GM23338 (cell line): ENCODE results near the gene PSMD3. TPM values are rescaled to one million over a fixed set of nuclear protein-coding genes. Genes with fewer than 3 reads are reported as not detected.

Experiments
- ATAC-seq: fragments of 200-7000 bp; cut with Tn5 transposase; 3 replicates; pipeline ENCODE4 v1.9.1; 2020
- DNase-seq: peaks from one replicate; pipeline ENCODE4 v3.0.0-alpha.2; 2015; ENCODE audit warnings: low spot score
- H2AFZ ChIP-seq: fragments of 200-600 bp; sonication (generic); 2 replicates; pipeline ENCODE4 v1.8.0; 2016; ENCODE audit warnings: antibody characterized with exemption, mild to moderate bottlenecking, moderate library complexity
- H3F3A ChIP-seq: fragments of 200-600 bp; sonication (generic); replicated peaks from 2 replicates; pipeline ENCODE4 v1.8.0; 2017; ENCODE audit warnings: antibody characterized with exemption, mixed run types, low read depth
- H3K27ac ChIP-seq: fragments of 200-600 bp; sonication (generic); 2 replicates; pipeline ENCODE4 v1.6.1; 2016; ENCODE audit warnings: low read depth
- H3K27me3 ChIP-seq: fragments of 200-600 bp; sonication (generic); 2 replicates; pipeline ENCODE4 v1.8.0; 2016; ENCODE audit warnings: mild to moderate bottlenecking, mixed run types, moderate library complexity; ENCODE audit not compliant: insufficient read depth
- H3K36me3 ChIP-seq: fragments of 200-600 bp; sonication (generic); 2 replicates; pipeline ENCODE4 v1.8.0; 2016; ENCODE audit warnings: mild to moderate bottlenecking; ENCODE audit not compliant: insufficient read depth
- H3K4me1 ChIP-seq: fragments of 200-600 bp; sonication (generic); 2 replicates; pipeline ENCODE4 v1.8.0; 2016; ENCODE audit warnings: mild to moderate bottlenecking, moderate library complexity; ENCODE audit not compliant: insufficient read depth
- H3K4me2 ChIP-seq: fragments of 200-600 bp; sonication (generic); 2 replicates; pipeline ENCODE4 v1.7.1; 2017; ENCODE audit warnings: mixed run types
- H3K4me3 ChIP-seq: fragments of 200-600 bp; sonication (generic); 2 replicates; pipeline ENCODE4 v1.6.1; 2016; ENCODE audit warnings: mixed run types
- H3K79me2 ChIP-seq: fragments of 200-600 bp; sonication (generic); replicated peaks from 2 replicates; pipeline ENCODE4 v1.8.0; 2017; ENCODE audit warnings: mild to moderate bottlenecking; ENCODE audit not compliant: insufficient read depth
- H3K9me2 ChIP-seq: fragments of 200-600 bp; sonication (generic); 2 replicates; pipeline ENCODE4 v1.8.0; 2017; ENCODE audit not compliant: insufficient read depth
- H4K20me1 ChIP-seq: fragments of 200-600 bp; sonication (generic); replicated peaks from 2 replicates; pipeline ENCODE4 v1.8.0; 2017; ENCODE audit warnings: mild to moderate bottlenecking; ENCODE audit not compliant: insufficient read depth
- H3K27ac Mint-ChIP-seq: 2 replicates; pipeline ENCODE4 v1.8.0; 2020; ENCODE audit warnings: inconsistent platforms, mild to moderate bottlenecking, moderate library complexity, mixed read lengths
- H3K27me3 Mint-ChIP-seq: 3 replicates; pipeline ENCODE4 v1.8.0; 2022; ENCODE audit warnings: low read depth, mild to moderate bottlenecking, moderate library complexity, mixed read lengths, inconsistent platforms; ENCODE audit not compliant: insufficient read depth, poor library complexity
- H3K36me3 Mint-ChIP-seq: 3 replicates; pipeline ENCODE4 v1.8.0; 2021; ENCODE audit warnings: low read depth, mild to moderate bottlenecking, inconsistent platforms, moderate library complexity, mixed read lengths
- H3K4me1 Mint-ChIP-seq: 3 replicates; pipeline ENCODE4 v1.8.0; 2020; ENCODE audit warnings: mild to moderate bottlenecking, inconsistent platforms, mixed read lengths
- H3K4me3 Mint-ChIP-seq: 3 replicates; pipeline ENCODE4 v1.8.0; 2021; ENCODE audit warnings: moderate library complexity, mild to moderate bottlenecking, inconsistent platforms, mixed read lengths
- H3K9me3 Mint-ChIP-seq: 3 replicates; pipeline ENCODE4 v1.8.0; 2020; ENCODE audit warnings: moderate library complexity, mild to moderate bottlenecking, inconsistent platforms, mixed read lengths
- CREB1 ChIP-seq: fragments of 250-450 bp; sonication (Bioruptor Pico); IDR thresholded peaks from 2 replicates; pipeline ENCODE4 v1.5.0; 2020; ENCODE audit warnings: low read depth, mild to moderate bottlenecking, moderate library complexity
- CTCF ChIP-seq, 2 experiments: fragments of 200-600 bp in 1 of 2; sonication (generic) in 1 of 2; conservative IDR thresholded peaks; 2 replicates each; pipeline versions ENCODE4 v1.5.1 to v1.6.1; 2016 to 2017; ENCODE audit warnings: antibody characterized with exemption in 2 of 2, low read depth in 2 of 2, mild to moderate bottlenecking in 2 of 2, moderate library complexity in 1 of 2
- ETS1 ChIP-seq: IDR thresholded peaks from 2 replicates; pipeline ENCODE4 v1.6.1; 2016; ENCODE audit warnings: antibody characterized with exemption
- EZH2 ChIP-seq: fragments of 200-600 bp; sonication (generic); IDR thresholded peaks from one replicate; pipeline ENCODE4 v1.8.0; 2017; ENCODE audit warnings: antibody characterized with exemption, mild to moderate bottlenecking, low read depth; ENCODE audit not compliant: unreplicated experiment
- EZH2phosphoT487 ChIP-seq: fragments of 200-600 bp; sonication (generic); IDR thresholded peaks from one replicate; pipeline ENCODE4 v1.8.1; 2018; ENCODE audit warnings: antibody characterized with exemption; ENCODE audit not compliant: unreplicated experiment
- JUNB ChIP-seq: IDR thresholded peaks from one replicate; pipeline ENCODE4 v1.6.1; 2016; ENCODE audit warnings: antibody characterized with exemption; ENCODE audit not compliant: unreplicated experiment
- NANOG ChIP-seq: IDR thresholded peaks from 2 replicates; pipeline ENCODE4 v1.6.1; 2016; ENCODE audit warnings: antibody characterized with exemption, borderline replicate concordance
- POLR2AphosphoS5 ChIP-seq: IDR thresholded peaks from 2 replicates; pipeline ENCODE4 v1.6.1; 2016; ENCODE audit warnings: antibody characterized with exemption, low read depth
- REST ChIP-seq: IDR thresholded peaks from one replicate; pipeline ENCODE4 v1.6.1; 2018; ENCODE audit warnings: antibody characterized with exemption; ENCODE audit not compliant: unreplicated experiment
- STAT1 ChIP-seq: IDR thresholded peaks from one replicate; pipeline ENCODE4 v1.6.1; 2016; ENCODE audit warnings: antibody characterized with exemption; ENCODE audit not compliant: unreplicated experiment
- ZNF114 ChIP-seq: fragments of 250-450 bp; sonication (Bioruptor Pico); IDR thresholded peaks from 2 replicates; pipeline ENCODE4 v1.5.0; 2020; ENCODE audit warnings: mild to moderate bottlenecking, moderate library complexity
- ZNF331 ChIP-seq: fragments of 250-450 bp; sonication (Bioruptor Pico); IDR thresholded peaks from 2 replicates; pipeline ENCODE4 v1.5.0; 2020; ENCODE audit warnings: low read depth, mild to moderate bottlenecking, moderate library complexity
- ZNF462 ChIP-seq: fragments of 250-450 bp; sonication (Bioruptor Pico); IDR thresholded peaks from 2 replicates; pipeline ENCODE4 v1.5.0; 2020; ENCODE audit warnings: mild to moderate bottlenecking, moderate library complexity
- polyA plus RNA-seq: library from polyadenylated mRNA; unstranded; fragments of >200 nt; fragmentation: Nextera tagmentation; extraction: Ambion mirVana; gene quantifications from 2 replicates; pipeline ENCODE4 v1.2.1, GENCODE V29; 2016
- total RNA-seq: library from RNA; depleted of rRNA; stranded (reverse); fragments of >200 nt; shearing (Covaris generic); gene quantifications from 2 replicates; pipeline ENCODE4 v1.2.3, GENCODE V29; 2014

Gene PSMD3
- total and polyA plus RNA-seq, 2 experiments from 2014 or later, result 112 to 217 TPM

GRCh38 chr17:39965017-39965699 lies 15.4 kb upstream of the PSMD3 start:
- H3K27ac ChIP-seq, result no peak overlapping the region
- H3F3A ChIP-seq, result no peaks in the 10 kb centered on the region
- H3K27me3 ChIP-seq, result no peaks in the 10 kb centered on the region
- H3K4me3 ChIP-seq, result no peak overlapping the region
- H3K9me2 ChIP-seq, result no peaks in the 10 kb centered on the region
- no peak overlapping the region for H3K4me2 ChIP-seq
- no peak overlapping the region for H2AFZ ChIP-seq
- no peaks in the 10 kb centered on the region for H3K4me1 ChIP-seq
- H3K36me3 ChIP-seq, result no peaks in the 10 kb centered on the region
- DNase-seq (no peak), ATAC-seq (no peak; the same call in 2 of the 3 replicates)
- no peaks in the 10 kb centered on the region for H4K20me1 ChIP-seq
- H3K9me3 Mint-ChIP-seq, result no peaks in the 10 kb centered on the region
- H3K4me1 Mint-ChIP-seq, result peaks cover 3% of the 10 kb centered on the region; the same call in 2 of the 3 replicates
- no peak overlapping the region for H3K4me3 Mint-ChIP-seq
- TF ChIP-seq JUNB, result no peak
- TF ChIP-seq ZNF331 (CRISPR knock-in tag), result no peak
- TF ChIP-seq ZNF114 (CRISPR knock-in tag), result no peak
- TF ChIP-seq EZH2phosphoT487, result no peak
- no peak for TF ChIP-seq ZNF462
- no peak for TF ChIP-seq NANOG
- TF ChIP-seq POLR2AphosphoS5, result no peak
- no peak for TF ChIP-seq ETS1
- TF ChIP-seq CREB1 (CRISPR knock-in tag), result no peak
- no peak for TF ChIP-seq STAT1
- no peak for TF ChIP-seq EZH2
- TF ChIP-seq CTCF (conservative IDR thresholded peaks at IDR 0.05; ENCODE audit: low read depth in 2 of 2), result no peak
- TF ChIP-seq REST, result no peak
- H3K79me2 ChIP-seq, result no peaks in the 10 kb centered on the region
- H3K27ac Mint-ChIP-seq, result no peak overlapping the region
- H3K27me3 Mint-ChIP-seq, result peaks cover 12% of the 10 kb centered on the region
- H3K36me3 Mint-ChIP-seq, result no peaks in the 10 kb centered on the region
